Measurements from ENCODE around the gene SND1. TPM values are rescaled to one million over a fixed set of nuclear protein-coding genes. Genes with fewer than 3 reads are reported as not detected.

SND1 gene
- total and polyA plus RNA-seq, 2 of the 4 experiments (the other 2 are of a cell fraction) = 154 to 294 TPM

- H3K27ac ChIP-seq (ENCODE audit: insufficient read depth, low read length) = no peak overlapping the region
- no peak overlapping the region for H3K9ac ChIP-seq (ENCODE audit: low read depth, low read length)
- BruUV-seq (replicated peaks) = no TSS peak
- no peak overlapping the region for H2AK9ac ChIP-seq (replicated peaks; ENCODE audit: low read depth, low read length, poor library complexity)
- H3K79me1 ChIP-seq (ENCODE audit: low read depth in 1 of 2, low read length in 2 of 2) = peaks cover 21 to 58% of the 10 kb centered on the region in 2 experiments
- no peak overlapping the region for H3K4me3 ChIP-seq (ENCODE audit: insufficient read depth, low read depth, low read length)
- DNase-seq (peak; percentile 50), ATAC-seq (ENCODE audit: low read depth) (peak; percentile 88)
- TF ChIP-seq MAFK (IDR thresholded peaks at IDR 0.05; ENCODE audit: low read depth, low read length) (no peak), MAZ (IDR thresholded peaks at IDR 0.05; ENCODE audit: borderline replicate concordance, low read depth, low read length) (no peak), ELK1 (IDR thresholded peaks at IDR 0.05; ENCODE audit: borderline replicate concordance, low read depth, low read length) (no peak), USF2 (IDR thresholded peaks at IDR 0.05; ENCODE audit: low read depth, low read length) (no peak), FOS (IDR thresholded peaks at IDR 0.05; ENCODE audit: low read depth, low read length) (no peak), RAD21 (IDR thresholded peaks at IDR 0.05; ENCODE audit: low read length) (no peak), CTCF (conservative IDR thresholded peaks at IDR 0.05; ENCODE audit: low read depth, low read length) (no peak)
- peaks cover 8% of the 10 kb centered on the region for H3K36me3 ChIP-seq (ENCODE audit: control insufficient read depth, insufficient read depth, low read length)
- H2AFZ ChIP-seq (replicated peaks; ENCODE audit: low read length, poor library complexity) = no peak overlapping the region
- in situ Hi-C loops (cut with MboI; ENCODE audit: low sequenced_read_pairs) = no loop called here
- no peak overlapping the region for H3K4me2 ChIP-seq (ENCODE audit: low read depth, low read length)
- no peak overlapping the region for H3K23ac ChIP-seq (ENCODE audit: low read depth, low read length)
- no peak overlapping the region for H4K8ac ChIP-seq (ENCODE audit: low read depth in 2 of 2, low read length in 2 of 2)
- no peaks in the 10 kb centered on the region for H3K27me3 ChIP-seq (ENCODE audit: control insufficient read depth, insufficient read depth, low read length)
- peaks cover 7% of the 10 kb centered on the region for H3K9me1 ChIP-seq (ENCODE audit: insufficient read depth, low read length)
- H3K18ac ChIP-seq (ENCODE audit: low read depth, low read length) = no peak overlapping the region
- no peak overlapping the region for H2BK5ac ChIP-seq (ENCODE audit: low read depth, low read length, poor library complexity, severe bottlenecking)
- no peak overlapping the region for H2BK20ac ChIP-seq (ENCODE audit: low read depth, low read length)
- ChIA-PET CTCF (interaction anchor here (0.6 to 1.5 kb wide), 3 partner anchors 12 to 105 kb away, joined by 3 to 5 read pairs (median 3); no protein-coding TSS in a partner anchor), POLR2A (ENCODE audit: unreplicated experiment) (no interaction called here)
- H3K14ac ChIP-seq (replicated peaks; ENCODE audit: low read depth, low read length) = no peak overlapping the region
- no peak overlapping the region for H2AK5ac ChIP-seq (ENCODE audit: low read depth, low read length)
- H2BK120ac ChIP-seq (ENCODE audit: low read depth, low read length) = no peak overlapping the region
- H4K5ac ChIP-seq (ENCODE audit: low read depth, low read length) = no peak overlapping the region
- intact Hi-C loops (cut with micrococcal nuclease) = no loop called here
- peaks cover 17% of the 10 kb centered on the region; the same call in 1 of the 2 replicates for H4K20me1 ChIP-seq (ENCODE audit: insufficient read depth, low read length)
- H4K91ac ChIP-seq (ENCODE audit: insufficient read depth, low read depth, low read length) = no peak overlapping the region
- dilution Hi-C loops (cut with HindIII; ENCODE audit: low sequenced_read_pairs, unreplicated experiment) = no loop called here
- H3K9me3 ChIP-seq (ENCODE audit: control insufficient read depth, insufficient read depth, low read length) = peaks cover 6% of the 10 kb centered on the region
- H3K4me1 ChIP-seq (ENCODE audit: control insufficient read depth, insufficient read depth, low read length) = no peaks in the 10 kb centered on the region
- no peak overlapping the region for H2BK15ac ChIP-seq (ENCODE audit: low read depth, low read length)
- no peak overlapping the region for H3K56ac ChIP-seq (ENCODE audit: extremely low read depth, insufficient read depth, low read length)
- no peak overlapping the region for H3K4ac ChIP-seq (ENCODE audit: low read depth, low read length)
These were observed 327.7 kb downstream of the SND1 start for GRCh38 chr7:127979728-127980126.
